ENCODE measurements around the gene PCK2. TPM values are rescaled to one million over a fixed set of nuclear protein-coding genes. Genes with fewer than 3 reads are reported as not detected.
A peak's percentile ranks its signal among the peaks of the same experiment; 100 is the strongest.

PCK2 gene
- polyA plus RNA-seq, 5 donors: 13.3 to 17.8 (median 14.7) TPM

- no peak for DNase-seq
Measured at GRCh38 chr14:24074625-24075484, 19.3 kb upstream of the PCK2 start.

- DNase-seq: no peak
Measured at GRCh38 chr14:24075485-24076301, 18.4 kb upstream of the PCK2 start.

GRCh38 chr14:24076302-24076601 lies 17.9 kb upstream of the PCK2 start:
- DNase-seq: no peak

GRCh38 chr14:24077086-24077485 lies 17.0 kb upstream of the PCK2 start:
- DNase-seq: no peak

- DNase-seq: no peak
Measured at GRCh38 chr14:24078146-24078545, 16.0 kb upstream of the PCK2 start.

GRCh38 chr14:24079491-24080141 lies 14.5 kb upstream of the PCK2 start:
- no peak for DNase-seq

- no peak for DNase-seq
Measured at GRCh38 chr14:24080142-24080530, 14.0 kb upstream of the PCK2 start.

GRCh38 chr14:24080888-24081738 lies 13.0 kb upstream of the PCK2 start:
- peak; percentile 27 to 31 for DNase-seq

- DNase-seq: no peak
Measured at GRCh38 chr14:24081739-24082211, 12.3 kb upstream of the PCK2 start.

GRCh38 chr14:24082411-24083080 lies 11.6 kb upstream of the PCK2 start:
- no peak for DNase-seq

- DNase-seq: no peak
Measured at GRCh38 chr14:24083462-24083861, 10.6 kb upstream of the PCK2 start.

- no peak for DNase-seq
Measured at GRCh38 chr14:24084440-24084839, 9.7 kb upstream of the PCK2 start.

GRCh38 chr14:24085215-24085614 lies 8.9 kb upstream of the PCK2 start:
- DNase-seq: no peak

- no peak for DNase-seq
Measured at GRCh38 chr14:24086193-24086955, 7.7 kb upstream of the PCK2 start.

- DNase-seq: no peak
Measured at GRCh38 chr14:24087004-24087403, 7.1 kb upstream of the PCK2 start.

GRCh38 chr14:24088095-24088494 lies 6.0 kb upstream of the PCK2 start:
- DNase-seq: no peak

- DNase-seq: no peak
Measured at GRCh38 chr14:24089890-24090289, 4.2 kb upstream of the PCK2 start.

- peak in 1 of 2 donors; percentile 16 for DNase-seq
Measured at GRCh38 chr14:24092110-24092504, 2.0 kb upstream of the PCK2 start.

GRCh38 chr14:24092505-24093206 lies 1.5 kb upstream of the PCK2 start:
- DNase-seq: no peak
